ENCODE measurements around the gene TSR3.

GRCh38 chr16:1381612-1382406 is 30.1 kb upstream of the TSR3 start:
- TF ChIP-seq CTCF (IDR thresholded peaks at IDR 0.05) = no peak
- no peak for TF ChIP-seq POLR2A (IDR thresholded peaks at IDR 0.05)
- TF ChIP-seq POLR2AphosphoS5 (IDR thresholded peaks at IDR 0.05) = no peak
- TF ChIP-seq EP300 (IDR thresholded peaks at IDR 0.05) = no peak
